Measurements from ENCODE around the gene RPTOR. TPM values are rescaled to one million over a fixed set of nuclear protein-coding genes. Genes with fewer than 3 reads are reported as not detected.

The RPTOR gene
- polyA plus RNA-seq, 1 donor from 2014 or later = 8.0 TPM

- Histone ChIP-seq H3K9ac (ENCODE audit: low read length) (no peak overlapping the region), H3K27me3 (ENCODE audit: insufficient read depth, low read depth, low read length) (no peaks in the 10 kb centered on the region), H3K9me2 (ENCODE audit: insufficient read depth, low read length) (no peaks in the 10 kb centered on the region), H3F3A (ENCODE audit: insufficient read depth, low read length, poor library complexity, severe bottlenecking) (no peaks in the 10 kb centered on the region), H3K79me2 (replicated peaks; ENCODE audit: insufficient read depth, low read length) (no peaks in the 10 kb centered on the region), H4K20me1 (ENCODE audit: insufficient read depth) (no peaks in the 10 kb centered on the region), H2AFZ (ENCODE audit: low read depth, low read length) (no peak overlapping the region), H3K4me2 (ENCODE audit: low read length) (no peak overlapping the region), H3K27ac (ENCODE audit: low read length) (no peak overlapping the region), H3K36me3 (ENCODE audit: insufficient read depth, low read length) (no peaks in the 10 kb centered on the region), H3K9me3 (ENCODE audit: low read length) (no peaks in the 10 kb centered on the region), H3K4me3 (ENCODE audit: low read length) (no peak overlapping the region)
- TF ChIP-seq MXI1 (conservative IDR thresholded peaks at IDR 0.05; ENCODE audit: poor library complexity, severe bottlenecking) (no peak), REST (IDR thresholded peaks at IDR 0.05; ENCODE audit: borderline replicate concordance) (no peak), RAD21 (conservative IDR thresholded peaks at IDR 0.05) (no peak), POLR2AphosphoS5 (IDR thresholded peaks at IDR 0.05) (no peak), EP300 (conservative IDR thresholded peaks at IDR 0.05; ENCODE audit: poor library complexity, severe bottlenecking) (no peak), TAF1 (IDR thresholded peaks at IDR 0.05; ENCODE audit: low read depth) (no peak), SMC3 (conservative IDR thresholded peaks at IDR 0.05; ENCODE audit: poor library complexity) (no peak), CTCF (IDR thresholded peaks at IDR 0.05; ENCODE audit: poor library complexity, severe bottlenecking) (no peak), EZH2 (IDR thresholded peaks at IDR 0.05; ENCODE audit: borderline replicate concordance, insufficient read depth, low read length, poor library complexity, severe bottlenecking) (no peak)
Observed at GRCh38 chr17:80640366-80641084, 95.9 kb downstream of the RPTOR start.

- no peak overlapping the region for H3K9ac ChIP-seq (ENCODE audit: low read length)
- no peaks in the 10 kb centered on the region for H3K36me3 ChIP-seq (ENCODE audit: insufficient read depth, low read length)
- no peaks in the 10 kb centered on the region for H3K79me2 ChIP-seq (replicated peaks; ENCODE audit: insufficient read depth, low read length)
- no peaks in the 10 kb centered on the region for H3K27me3 ChIP-seq (ENCODE audit: insufficient read depth, low read depth, low read length)
- no peaks in the 10 kb centered on the region for H3K9me3 ChIP-seq (ENCODE audit: low read length)
- no peaks in the 10 kb centered on the region for H3F3A ChIP-seq (ENCODE audit: insufficient read depth, low read length, poor library complexity, severe bottlenecking)
- TF ChIP-seq TAF1 (IDR thresholded peaks at IDR 0.05; ENCODE audit: low read depth) (no peak), CTCF (IDR thresholded peaks at IDR 0.05; ENCODE audit: poor library complexity, severe bottlenecking) (no peak), POLR2AphosphoS5 (IDR thresholded peaks at IDR 0.05) (no peak), RAD21 (conservative IDR thresholded peaks at IDR 0.05) (no peak), MXI1 (conservative IDR thresholded peaks at IDR 0.05; ENCODE audit: poor library complexity, severe bottlenecking) (no peak), EZH2 (IDR thresholded peaks at IDR 0.05; ENCODE audit: borderline replicate concordance, insufficient read depth, low read length, poor library complexity, severe bottlenecking) (no peak), REST (IDR thresholded peaks at IDR 0.05; ENCODE audit: borderline replicate concordance) (no peak), SMC3 (conservative IDR thresholded peaks at IDR 0.05; ENCODE audit: poor library complexity) (no peak), EP300 (conservative IDR thresholded peaks at IDR 0.05; ENCODE audit: poor library complexity, severe bottlenecking) (no peak)
- no peak overlapping the region for H3K4me2 ChIP-seq (ENCODE audit: low read length)
- no peaks in the 10 kb centered on the region for H4K20me1 ChIP-seq (ENCODE audit: insufficient read depth)
- H3K4me3 ChIP-seq (ENCODE audit: low read length) = no peak overlapping the region
- no peak overlapping the region for H3K27ac ChIP-seq (ENCODE audit: low read length)
- H2AFZ ChIP-seq (ENCODE audit: low read depth, low read length) = no peak overlapping the region
- H3K9me2 ChIP-seq (ENCODE audit: insufficient read depth, low read length) = no peaks in the 10 kb centered on the region
Observed at GRCh38 chr17:80643326-80644099, 98.9 kb downstream of the RPTOR start.
